Fibroblast of skin of right biceps (primary cell): ENCODE data around the gene USH2A.
"Not testable (repeated sequence)": the region's sequence is repeated elsewhere in the genome, so short reads cannot be mapped to it uniquely, and the experiment has no call there.

Source experiments
- DNase-seq: peaks from one replicate; pipeline ENCODE4 v3.0.0-alpha.2; 2013

The USH2A gene

DNA sequence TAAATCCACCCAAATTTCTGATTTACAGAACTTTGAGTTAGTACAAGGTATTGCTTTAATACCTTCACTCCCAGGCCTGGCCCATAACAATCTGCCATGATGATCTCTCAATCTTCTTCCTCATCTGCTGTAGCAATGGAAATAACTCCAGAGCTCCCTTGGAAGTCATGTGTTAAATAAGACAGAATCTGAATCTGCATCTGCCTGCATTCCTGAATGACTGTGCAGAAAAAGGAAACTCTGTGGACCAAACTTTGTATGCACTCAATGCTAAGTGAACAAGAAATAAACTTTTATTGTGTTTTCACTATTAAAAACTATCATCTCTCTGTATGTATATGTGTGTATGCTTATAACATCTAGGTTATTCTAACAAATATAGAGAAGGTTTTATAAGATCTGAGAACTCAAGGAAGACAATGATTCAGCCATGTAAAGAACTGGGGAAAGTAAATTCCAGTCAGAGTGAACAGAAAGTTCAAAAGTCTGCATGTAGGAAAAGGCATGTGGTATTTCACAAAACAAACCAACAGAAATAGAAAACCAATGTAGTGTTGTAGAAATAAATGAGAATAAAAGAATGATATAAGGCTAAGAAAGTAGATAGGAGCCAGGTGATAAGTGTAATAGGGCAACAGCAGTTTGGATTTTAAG lies 390.2 kb downstream of the USH2A start:
- peak; percentile 9 for DNase-seq

DNA sequence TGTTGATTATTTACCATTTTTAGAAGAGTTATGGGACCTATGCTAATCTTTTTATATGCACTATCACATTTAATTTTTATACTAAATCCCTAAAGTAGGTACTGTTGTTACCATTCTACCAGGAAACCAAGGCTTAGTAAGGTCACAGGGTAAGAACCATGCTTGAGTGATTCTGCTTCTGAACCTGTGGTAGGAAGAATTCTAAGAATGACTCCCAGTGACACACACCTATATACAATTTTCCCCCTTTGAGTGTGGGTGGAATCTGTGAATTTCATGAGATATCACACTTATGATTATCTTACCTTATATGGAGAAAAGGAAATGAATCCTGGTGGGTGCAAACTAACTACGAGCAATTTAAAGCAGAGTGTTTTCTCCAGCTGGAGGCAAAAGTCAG lies 391.0 kb downstream of the USH2A start:
- DNase-seq, result no peak

DNA sequence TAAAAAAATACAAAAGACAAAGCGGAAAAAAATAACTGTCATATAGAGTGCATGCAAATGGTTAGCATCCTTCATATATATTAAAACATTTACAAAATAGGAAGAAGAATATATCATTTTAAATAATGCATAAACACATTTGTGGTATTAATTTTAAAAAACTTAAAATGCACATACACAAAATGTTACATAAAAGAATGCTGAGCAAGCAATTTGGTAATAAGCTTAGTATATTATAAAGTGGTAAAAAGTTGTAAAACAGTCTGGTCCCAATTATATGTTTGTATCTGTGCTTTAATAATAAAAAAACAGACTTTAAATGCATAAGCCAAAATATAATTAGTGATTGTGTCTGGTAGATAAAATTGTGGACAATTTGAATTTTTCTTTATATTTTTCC lies 394.6 kb downstream of the USH2A start:
- no peak for DNase-seq

DNA sequence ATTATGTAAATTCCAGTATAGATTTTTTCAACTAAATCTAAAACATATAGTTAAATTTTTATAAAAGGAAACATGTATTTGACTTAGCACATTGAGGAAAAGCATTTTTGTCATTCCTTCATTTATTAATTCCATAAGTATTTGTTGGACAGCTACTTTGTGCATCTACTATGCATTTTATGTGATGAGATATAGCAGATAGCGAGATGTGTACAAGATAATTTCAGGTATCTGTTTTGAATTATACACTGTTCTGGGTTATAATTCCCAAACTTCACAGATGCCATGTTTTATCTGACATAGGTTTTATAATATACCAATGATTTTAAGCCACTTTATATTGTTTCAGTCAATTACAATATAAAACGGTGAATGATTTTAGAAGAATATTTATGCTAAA lies 398.7 kb downstream of the USH2A start:
- DNase-seq, result peak; percentile 16

DNA sequence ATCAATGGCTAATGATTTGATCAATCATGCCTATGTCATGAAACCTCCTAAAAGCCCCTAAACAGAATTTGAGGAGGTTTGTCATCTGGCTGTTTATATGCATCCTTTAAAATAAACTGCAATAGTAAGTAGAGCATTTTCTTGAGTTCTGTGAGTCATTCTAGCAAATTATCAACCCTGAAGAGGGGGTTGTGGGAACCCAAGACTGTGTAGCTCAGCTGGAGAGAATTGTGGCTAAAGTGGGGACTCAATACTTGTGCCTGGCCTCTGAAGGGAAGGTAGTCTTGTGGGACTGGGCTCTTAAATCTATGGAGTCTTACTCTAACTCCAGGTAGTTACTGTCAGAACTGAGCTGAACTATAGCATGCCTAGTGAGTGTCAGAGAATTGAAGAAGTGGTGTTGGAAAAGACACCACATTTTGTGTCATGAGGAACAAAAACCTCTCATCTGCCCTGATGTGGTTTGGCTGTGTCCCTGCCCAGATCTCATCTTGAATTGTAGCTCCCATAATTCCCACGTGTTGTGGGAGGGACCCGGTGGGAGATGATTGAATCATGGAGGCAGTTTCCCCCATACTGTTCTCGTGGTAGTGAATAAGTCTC lies 402.4 kb downstream of the USH2A start:
- peak; percentile 9 for DNase-seq

DNA sequence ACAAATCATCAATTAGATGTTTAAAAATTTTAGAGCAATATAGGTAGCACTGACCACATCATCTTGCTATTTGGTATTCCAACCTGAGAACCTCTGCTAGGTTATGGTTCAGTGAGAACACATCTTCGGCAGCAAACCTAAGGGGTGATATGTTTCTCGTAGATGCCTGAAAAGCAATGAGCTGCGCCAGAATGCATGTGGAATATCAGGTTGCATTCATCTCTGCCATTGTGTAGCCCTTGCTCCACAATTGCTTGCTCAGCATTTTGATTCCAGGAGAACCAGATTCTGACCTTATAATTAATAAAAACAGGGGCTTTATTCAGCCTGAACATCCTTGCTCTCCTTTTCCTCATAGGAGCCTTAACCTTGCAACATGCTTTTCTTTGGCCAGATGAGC lies 408.1 kb downstream of the USH2A start:
- no peak for DNase-seq

DNA sequence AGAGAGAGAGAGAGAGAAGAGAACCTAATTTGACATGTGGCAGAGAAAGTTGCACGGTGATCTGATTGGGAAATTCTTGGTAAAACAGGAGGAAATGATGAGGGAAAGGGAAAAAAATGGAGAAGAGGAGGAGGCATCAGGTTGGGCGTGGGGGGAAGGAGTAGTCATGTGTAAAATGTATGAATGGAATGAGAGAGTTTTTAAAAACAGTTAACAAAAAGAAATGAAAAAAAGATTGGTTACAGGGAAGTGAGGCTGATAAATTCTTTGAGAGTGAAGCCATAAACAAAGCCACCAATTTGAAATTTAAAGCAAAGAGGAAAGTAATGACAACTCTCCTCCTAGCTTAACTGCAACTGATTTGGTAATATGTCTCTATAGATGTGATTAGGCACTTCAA lies 409.2 kb downstream of the USH2A start:
- no peak for DNase-seq

DNA sequence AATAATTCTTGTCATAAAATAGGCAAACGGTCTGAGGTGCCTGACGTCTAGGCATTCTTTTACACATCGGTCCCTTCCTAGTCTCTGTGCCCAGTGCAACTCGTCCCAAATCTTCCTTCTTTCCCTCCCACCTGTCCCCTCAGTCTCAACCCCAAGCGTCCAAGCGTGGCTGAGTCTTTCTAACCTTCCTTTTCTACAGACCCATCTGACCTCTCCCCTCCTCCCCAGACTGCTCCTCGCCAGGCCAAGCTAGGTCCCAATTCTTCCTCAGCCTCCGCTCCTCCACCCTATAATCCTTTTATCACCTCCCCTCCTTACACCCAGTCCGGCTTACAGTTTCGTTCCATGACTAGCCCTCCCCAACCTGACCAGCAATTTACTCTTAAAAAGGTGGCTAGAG lies 413.8 kb downstream of the USH2A start:
- DNase-seq, result not testable (repeated sequence)

DNA sequence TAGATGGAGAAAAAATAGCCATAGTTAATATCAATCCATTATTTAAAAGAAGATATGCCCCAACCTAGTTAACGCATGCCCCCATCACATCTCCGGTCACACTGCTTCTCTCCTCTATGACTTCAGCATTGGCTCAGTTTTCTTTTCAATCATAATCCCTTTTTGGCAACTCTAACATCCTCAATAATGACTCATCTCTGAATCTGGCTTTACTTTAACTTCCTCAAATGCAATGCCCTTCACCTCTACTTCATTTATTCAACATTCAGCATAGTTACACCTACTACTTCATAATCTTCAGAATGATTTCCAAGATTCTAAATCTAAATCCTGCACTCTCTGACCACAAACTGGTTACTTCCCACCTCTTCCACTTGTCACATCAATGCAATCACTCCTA lies 417.3 kb downstream of the USH2A start:
- peak; percentile 56 for DNase-seq

DNA sequence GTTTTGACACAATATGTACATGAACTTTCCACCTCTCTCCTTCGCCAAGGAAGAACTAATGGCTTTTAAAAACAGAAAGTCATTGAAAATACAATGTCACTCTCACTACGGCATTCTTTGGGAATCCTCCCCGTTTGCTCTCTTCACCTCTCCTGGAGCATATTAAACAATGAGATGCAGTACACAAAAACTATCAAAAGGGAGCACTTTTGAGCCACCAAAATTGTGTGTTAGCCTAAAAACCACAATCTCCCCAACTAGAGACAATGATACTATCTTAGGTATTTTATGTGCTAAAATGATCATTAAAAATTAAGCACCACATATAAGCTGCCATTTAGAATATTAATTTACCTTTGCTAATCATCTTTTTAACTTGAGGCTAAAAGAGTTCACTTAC lies 430.6 kb downstream of the USH2A start:
- DNase-seq, result peak; percentile 49

DNA sequence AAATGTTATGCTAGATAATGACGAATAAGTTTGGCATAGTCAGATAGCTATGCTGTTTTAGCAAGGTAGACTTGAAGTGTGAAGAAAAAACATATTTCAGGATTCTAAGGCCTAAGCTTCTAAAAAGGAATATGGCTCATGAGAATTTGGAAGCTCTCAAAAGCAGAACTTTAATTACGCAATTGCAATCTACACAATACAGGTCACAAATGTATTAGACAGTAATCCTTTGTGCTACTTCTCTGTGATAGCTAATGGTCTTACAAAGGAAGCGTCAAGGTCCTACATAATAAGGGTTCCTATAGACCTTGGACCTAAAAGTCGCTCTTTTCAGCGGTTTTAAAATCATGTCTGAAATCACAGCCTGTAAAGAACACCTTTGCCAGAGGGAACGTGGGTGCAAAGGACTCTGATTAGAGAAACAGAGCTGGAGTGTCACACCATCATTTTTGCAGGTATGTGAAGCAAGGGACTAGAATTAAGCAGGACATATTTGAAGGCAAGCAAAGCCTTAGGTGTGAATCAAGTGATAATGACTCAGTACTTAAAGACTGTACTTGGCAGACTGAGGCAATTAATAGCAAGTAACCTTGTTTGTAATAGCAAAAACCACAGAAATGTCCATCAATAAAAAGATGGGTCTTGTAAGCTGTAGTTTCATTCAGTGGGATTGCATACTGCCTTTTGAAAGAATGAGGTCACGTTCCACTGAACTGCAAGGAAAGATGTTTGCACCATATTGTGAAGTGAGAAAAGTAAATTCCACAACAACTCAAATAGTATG lies 436.0 kb downstream of the USH2A start:
- DNase-seq, result peak; percentile 59

DNA sequence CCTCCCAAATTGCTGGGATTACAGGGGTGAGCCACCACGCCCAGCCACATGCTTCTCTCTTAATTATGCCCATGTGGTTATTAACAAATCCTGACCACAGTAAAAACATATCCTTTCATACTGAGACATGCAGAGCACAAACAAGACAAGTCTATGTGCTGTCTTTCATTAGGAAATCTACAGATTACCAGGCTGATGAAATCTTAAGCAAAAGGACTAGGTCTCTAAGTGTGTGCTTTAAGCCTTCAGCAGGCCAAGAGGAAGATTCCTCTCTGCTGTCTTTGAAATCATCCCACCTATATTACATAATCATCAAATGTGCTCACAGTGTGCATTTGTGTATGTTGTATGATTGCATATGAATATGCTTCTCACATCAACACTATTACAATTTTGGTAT lies 436.8 kb downstream of the USH2A start:
- DNase-seq, result peak; percentile 44

DNA sequence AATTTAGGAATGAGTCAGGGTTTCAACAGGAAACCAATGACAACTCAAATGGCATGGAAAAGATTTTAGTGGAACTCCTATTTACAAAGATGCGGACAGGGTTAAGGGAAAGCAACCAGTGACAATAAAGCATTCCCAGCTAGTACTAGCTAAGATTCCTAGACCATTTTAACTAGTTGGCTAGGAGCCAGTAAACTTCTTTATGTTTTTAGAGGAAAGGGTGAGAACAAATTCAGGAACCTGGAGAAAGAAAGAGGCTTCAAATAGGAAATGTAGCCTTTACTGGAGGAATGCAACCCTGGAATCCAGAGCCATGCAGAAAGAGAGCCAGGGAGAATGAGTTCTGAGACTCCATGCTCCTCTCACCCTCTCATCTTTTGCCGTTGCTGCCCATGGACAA lies 439.6 kb downstream of the USH2A start:
- DNase-seq, result no peak

DNA sequence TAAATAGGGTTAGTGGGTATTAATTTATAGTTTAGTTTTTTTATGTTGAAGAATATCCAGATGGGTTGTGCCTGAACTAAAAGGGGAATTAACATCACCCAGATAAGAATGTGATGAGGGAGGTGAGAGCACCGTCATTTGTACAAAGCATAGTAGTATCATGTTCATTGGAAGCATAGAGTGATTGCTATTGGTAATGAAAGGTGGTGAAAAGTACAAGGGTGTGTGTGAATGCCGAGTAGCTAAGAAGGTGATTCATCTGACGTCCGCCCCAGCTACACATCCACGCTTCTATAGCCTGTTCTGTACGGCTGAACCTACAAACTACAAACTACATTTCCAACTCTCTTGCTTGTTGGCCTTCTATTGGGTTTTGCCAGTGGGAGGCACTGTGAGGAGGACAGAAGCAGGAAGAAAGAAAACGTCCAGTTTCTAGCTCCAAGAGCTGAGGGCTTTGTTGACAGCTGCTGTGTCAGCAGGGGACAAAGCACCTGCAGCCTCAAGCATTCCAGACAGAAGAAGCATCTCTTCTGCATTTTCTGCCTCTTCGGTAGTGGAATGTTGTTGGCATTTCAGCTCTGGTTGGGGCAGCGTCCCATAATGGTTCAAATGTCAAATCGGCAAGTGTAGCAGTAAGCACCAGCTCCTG lies 451.3 kb downstream of the USH2A start:
- no peak for DNase-seq

DNA sequence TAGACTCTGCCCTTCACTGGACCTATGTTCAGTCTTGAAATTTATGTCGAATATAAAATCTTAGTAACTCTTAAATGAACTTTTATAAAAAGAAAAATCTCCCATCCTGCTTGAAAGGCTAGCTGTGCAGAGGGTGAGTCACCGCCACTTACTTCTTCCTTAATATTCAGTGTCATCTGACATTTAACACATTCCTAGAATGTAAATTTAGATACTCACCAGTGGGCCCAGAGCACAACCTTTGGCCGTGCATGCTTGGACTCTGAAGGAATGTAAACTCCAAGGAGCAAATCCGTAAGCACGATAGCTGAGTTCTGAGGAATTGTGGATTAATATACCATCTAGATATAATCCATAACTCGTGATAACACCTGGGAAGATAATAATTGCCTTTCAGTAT lies 452.8 kb downstream of the USH2A start:
- peak; percentile 68 for DNase-seq

DNA sequence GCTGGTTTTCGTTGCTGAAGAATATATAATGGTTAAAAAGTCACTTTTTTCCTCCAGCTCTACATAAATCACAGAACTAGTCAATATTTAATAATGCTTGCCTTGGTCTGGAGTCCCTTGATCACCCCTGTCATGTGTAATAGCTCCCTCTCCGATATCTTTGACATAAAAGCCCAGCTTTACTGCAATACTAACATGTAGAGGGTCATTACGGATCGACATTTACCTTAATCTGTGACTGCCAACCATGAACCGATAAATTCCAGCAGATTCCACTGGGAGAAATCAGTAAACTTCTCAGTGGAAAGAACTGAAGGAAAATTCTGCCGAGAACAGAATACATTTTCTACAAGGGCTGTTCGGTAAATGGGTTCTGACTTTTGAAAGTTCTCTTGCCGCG lies 459.6 kb downstream of the USH2A start:
- DNase-seq, result no peak

DNA sequence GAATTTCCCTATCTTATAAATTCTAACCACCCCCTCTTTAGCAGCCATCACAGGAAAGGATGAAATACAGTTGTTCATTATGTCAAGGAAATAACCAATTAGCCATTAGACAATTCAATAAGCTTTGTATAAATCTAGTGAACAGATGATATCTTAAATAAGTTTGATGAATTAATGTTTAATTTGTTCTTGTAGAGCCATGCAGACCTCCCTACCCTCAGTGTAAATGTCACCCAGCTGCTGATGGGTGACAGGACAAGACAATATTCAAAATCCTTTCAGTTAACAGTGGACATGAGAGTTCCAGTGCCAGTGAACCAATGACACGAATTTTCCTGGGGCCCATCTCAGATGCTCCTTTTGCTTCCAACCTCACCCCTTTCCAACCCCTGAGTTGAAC lies 460.2 kb downstream of the USH2A start:
- DNase-seq, result no peak

DNA sequence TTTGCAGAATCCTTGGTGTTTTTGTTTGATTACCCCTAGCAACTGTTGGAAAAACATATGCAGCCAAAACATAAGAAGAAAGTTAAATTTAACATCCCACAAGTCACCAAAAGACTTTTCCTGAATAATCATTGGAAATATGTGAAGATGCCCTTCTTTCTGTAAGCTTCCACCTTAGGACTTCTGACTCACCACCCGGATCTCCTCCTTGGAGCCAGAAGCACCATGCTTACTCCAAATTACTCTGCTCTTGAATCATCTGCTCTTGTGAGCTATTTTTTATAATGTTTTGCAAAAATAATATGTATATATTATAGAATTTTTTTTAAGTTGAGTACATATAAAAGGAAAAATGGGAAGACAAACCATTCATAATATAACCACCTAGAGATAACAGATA lies 464.4 kb downstream of the USH2A start:
- DNase-seq, result peak; percentile 70

DNA sequence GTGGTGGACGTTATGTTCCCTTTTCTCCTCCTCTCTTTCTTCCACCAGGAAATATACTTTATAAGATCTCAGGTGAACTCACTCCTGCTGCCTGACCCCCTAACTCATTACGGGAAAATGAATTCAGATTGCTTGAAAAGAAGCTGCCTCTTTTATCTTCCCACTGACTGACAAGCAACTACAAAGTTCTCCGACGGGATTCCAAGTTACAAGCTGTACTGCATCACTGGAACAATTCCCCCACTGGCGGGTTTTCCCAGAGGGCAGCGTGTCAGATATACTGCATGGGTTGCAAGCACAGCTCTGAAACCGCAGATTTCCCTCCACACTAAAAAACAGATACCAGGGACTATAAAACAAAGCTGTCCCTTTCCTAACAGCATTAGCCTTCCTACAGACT lies 465.6 kb downstream of the USH2A start:
- DNase-seq, result peak; percentile 68

DNA sequence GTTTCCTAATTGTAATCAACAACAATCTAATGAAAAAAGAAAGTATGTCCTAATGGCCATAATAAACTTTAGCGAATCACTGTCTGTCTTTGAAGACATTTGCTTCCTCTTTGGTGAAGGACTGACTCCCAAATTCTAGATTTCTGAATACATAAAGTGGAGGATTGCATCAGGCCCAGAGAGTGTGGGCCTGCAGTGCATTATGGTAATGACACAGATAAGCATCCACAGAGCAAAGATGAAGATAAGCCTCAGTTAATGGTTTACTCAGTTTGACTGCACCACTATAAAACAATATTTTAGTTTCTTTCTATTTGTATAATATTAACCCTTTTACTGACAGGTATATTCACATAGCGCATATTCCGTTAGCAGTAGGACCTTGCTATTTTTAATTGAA lies 490.7 kb downstream of the USH2A start:
- no peak for DNase-seq

DNA sequence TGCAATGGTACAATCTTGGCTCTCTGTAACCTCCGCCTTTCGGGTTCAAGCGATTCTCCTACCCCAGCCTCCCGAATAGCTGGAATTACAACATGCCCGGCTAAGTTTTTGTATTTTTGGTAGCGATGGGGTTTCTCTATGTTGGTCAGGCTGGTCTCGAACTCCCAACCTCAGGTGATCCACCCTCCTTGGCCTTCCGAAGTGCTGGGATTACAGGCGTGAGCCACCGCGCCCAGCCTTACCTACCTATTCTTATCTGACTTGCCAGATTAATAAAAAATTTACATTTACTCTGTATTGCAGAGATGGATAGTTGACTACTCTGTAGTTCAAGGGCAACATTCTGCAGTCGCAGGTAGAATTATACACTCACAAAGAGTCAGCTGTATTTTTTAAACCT lies 496.6 kb downstream of the USH2A start:
- DNase-seq, result no peak

DNA sequence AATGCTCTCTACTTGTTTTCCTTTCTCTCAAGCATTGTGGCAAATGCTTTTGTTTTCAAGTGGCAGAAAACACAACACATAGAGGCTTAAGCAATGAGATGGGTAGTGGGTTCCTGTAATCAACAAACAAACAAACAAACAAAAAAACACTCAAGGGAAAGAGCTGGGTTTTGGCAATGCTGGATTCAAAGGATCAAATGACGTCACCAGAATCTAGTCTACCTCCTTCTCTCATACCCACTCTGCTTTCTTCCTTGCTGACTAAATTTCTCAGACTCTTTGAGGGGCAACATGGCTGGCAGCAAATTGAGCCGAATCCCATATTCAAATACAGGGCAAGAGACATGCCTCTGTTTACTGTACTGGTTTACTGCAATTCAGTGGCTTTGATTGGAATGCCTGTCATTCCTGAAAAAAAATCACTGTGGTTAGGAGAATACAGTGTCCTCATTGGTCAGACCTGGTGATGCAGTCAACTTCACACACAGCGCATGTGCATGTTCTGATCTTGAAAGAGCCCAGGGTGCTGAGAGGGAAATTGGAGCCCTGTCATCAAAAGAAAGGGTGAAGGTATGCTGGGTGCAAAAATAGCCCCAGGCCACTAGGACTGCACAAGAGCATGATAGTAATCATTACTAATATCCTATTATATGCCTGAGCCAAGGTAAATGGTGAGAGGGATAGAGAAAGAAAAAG lies 500.0 kb downstream of the USH2A start:
- peak; percentile 57 for DNase-seq

DNA sequence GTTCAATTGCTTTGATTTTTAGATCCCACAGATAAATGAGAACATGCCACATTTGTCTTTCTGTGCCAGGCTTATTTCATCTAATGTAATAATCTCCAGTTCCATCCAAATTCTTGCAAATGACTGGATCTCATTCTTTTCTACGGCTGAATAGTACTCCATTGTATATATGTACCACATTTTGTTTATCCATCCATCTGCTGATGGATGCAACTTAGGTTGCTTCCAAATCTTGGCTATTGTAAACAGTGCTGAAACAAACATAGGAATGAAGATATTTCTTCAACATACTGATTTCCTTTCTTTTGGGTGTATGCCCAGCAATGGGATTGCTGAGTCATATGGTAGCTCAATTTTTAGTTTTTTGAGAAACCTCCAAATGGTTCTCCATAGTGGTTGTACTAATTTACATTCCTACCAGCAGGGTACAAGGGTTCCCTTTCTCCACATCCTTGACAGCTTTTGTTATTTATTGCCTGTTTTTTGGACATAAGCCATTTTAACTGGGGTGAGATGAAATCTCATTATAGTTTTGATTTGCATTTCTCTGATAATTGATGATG lies 511.8 kb downstream of the USH2A start:
- DNase-seq, result peak; percentile 77
